RWPE2 (cell line): ENCODE data around the gene SEMA6D.

Experiments used
- ATAC-seq: fragments of 200-7000 bp; cut with Tn5 transposase; 3 replicates; pipeline ENCODE4 v1.9.1; 2021; ENCODE audit warnings: low read depth
- DNase-seq: peaks from one replicate; pipeline ENCODE4 v3.0.0-alpha.2; 2020; ENCODE audit warnings: low spot score
- H3K27ac ChIP-seq: fragments of 450-650 bp; 2 replicates; pipeline ENCODE4 v1.5.1; 2017; ENCODE audit warnings: mild to moderate bottlenecking; ENCODE audit not compliant: poor library complexity, severe bottlenecking
- H3K27me3 ChIP-seq: fragments of 250-450 bp; sonication (Bioruptor Pico); 2 replicates; pipeline ENCODE4 v1.5.1; 2021; ENCODE audit warnings: mild to moderate bottlenecking, moderate library complexity; ENCODE audit not compliant: insufficient read depth, poor library complexity, severe bottlenecking
- H3K36me3 ChIP-seq: fragments of 250-450 bp; sonication (Bioruptor Pico); 2 replicates; pipeline ENCODE4 v1.5.1; 2020; ENCODE audit warnings: low read depth, mild to moderate bottlenecking, moderate library complexity
- H3K4me1 ChIP-seq: fragments of 250-450 bp; sonication (Bioruptor Pico); 2 replicates; pipeline ENCODE4 v1.5.1; 2021; ENCODE audit warnings: mild to moderate bottlenecking, moderate library complexity; ENCODE audit not compliant: insufficient read depth, poor library complexity, severe bottlenecking
- H3K4me3 ChIP-seq: fragments of 250-450 bp; sonication (Bioruptor Pico); 2 replicates; pipeline ENCODE4 v1.5.1; 2021; ENCODE audit warnings: mild to moderate bottlenecking, moderate library complexity; ENCODE audit not compliant: severe bottlenecking
- H3K9me3 ChIP-seq: fragments of 250-450 bp; sonication (Bioruptor Pico); 2 replicates; pipeline ENCODE4 v1.5.1; 2021; ENCODE audit warnings: mild to moderate bottlenecking, moderate library complexity; ENCODE audit not compliant: severe bottlenecking
- TF ChIP-seq, protein P1 (sequence below): fragments of 450-650 bp; IDR thresholded peaks from one replicate; pipeline ENCODE4 v1.5.1; 2017; ENCODE audit warnings: mild to moderate bottlenecking, moderate library complexity; ENCODE audit not compliant: poor library complexity, severe bottlenecking

Gene SEMA6D

GRCh38 chr15:47792231-47792630 lies 74.9 kb downstream of the SEMA6D start:
- no peaks in the 10 kb centered on the region for H3K9me3 ChIP-seq
- no peak for DNase-seq
- ATAC-seq = no peak
- H3K4me1 ChIP-seq = peaks cover 25% of the 10 kb centered on the region
- H3K36me3 ChIP-seq = no peaks in the 10 kb centered on the region
- TF ChIP-seq, protein P1, sequence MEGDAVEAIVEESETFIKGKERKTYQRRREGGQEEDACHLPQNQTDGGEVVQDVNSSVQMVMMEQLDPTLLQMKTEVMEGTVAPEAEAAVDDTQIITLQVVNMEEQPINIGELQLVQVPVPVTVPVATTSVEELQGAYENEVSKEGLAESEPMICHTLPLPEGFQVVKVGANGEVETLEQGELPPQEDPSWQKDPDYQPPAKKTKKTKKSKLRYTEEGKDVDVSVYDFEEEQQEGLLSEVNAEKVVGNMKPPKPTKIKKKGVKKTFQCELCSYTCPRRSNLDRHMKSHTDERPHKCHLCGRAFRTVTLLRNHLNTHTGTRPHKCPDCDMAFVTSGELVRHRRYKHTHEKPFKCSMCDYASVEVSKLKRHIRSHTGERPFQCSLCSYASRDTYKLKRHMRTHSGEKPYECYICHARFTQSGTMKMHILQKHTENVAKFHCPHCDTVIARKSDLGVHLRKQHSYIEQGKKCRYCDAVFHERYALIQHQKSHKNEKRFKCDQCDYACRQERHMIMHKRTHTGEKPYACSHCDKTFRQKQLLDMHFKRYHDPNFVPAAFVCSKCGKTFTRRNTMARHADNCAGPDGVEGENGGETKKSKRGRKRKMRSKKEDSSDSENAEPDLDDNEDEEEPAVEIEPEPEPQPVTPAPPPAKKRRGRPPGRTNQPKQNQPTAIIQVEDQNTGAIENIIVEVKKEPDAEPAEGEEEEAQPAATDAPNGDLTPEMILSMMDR = no peak
- H3K27me3 ChIP-seq = no peaks in the 10 kb centered on the region
- no peak overlapping the region for H3K4me3 ChIP-seq
- H3K27ac ChIP-seq = no peak overlapping the region

GRCh38 chr15:47794252-47794914 lies 77.1 kb downstream of the SEMA6D start:
- no peak overlapping the region for H3K4me3 ChIP-seq
- no peaks in the 10 kb centered on the region for H3K9me3 ChIP-seq
- DNase-seq = no peak
- peak overlapping the region; percentile 65 for H3K27ac ChIP-seq
- TF ChIP-seq, protein P1 = no peak
- peak; percentile 79 for ATAC-seq
- H3K27me3 ChIP-seq = no peaks in the 10 kb centered on the region
- peaks cover 25% of the 10 kb centered on the region for H3K4me1 ChIP-seq
- H3K36me3 ChIP-seq = no peaks in the 10 kb centered on the region

DNA sequence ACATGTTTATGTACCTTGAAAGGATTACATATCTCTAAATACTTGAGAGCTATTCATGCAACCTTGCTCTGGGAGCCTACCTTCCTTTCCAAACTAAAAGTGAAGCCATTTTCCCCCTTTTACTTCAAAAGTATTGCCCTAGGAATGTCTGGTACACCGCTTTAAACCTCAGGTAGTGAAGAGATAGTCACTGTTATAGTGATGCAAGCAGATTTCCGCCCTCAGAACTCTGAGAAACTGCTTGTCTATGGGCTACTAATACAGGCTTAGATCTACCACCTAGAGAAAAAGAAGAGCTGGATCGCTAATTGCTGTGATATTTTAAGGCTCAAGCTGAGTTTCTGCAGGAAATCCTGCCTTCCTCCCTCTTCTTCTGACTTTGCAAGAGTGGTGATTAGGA lies 78.6 kb downstream of the SEMA6D start:
- H3K27me3 ChIP-seq = no peaks in the 10 kb centered on the region
- H3K36me3 ChIP-seq = no peaks in the 10 kb centered on the region
- no peak overlapping the region for H3K4me3 ChIP-seq
- peaks cover 28% of the 10 kb centered on the region for H3K4me1 ChIP-seq
- no peak for DNase-seq
- no peaks in the 10 kb centered on the region for H3K9me3 ChIP-seq
- ATAC-seq = peak; percentile 90
- TF ChIP-seq, protein P1 = no peak
- peak overlapping the region; percentile 65 for H3K27ac ChIP-seq

DNA sequence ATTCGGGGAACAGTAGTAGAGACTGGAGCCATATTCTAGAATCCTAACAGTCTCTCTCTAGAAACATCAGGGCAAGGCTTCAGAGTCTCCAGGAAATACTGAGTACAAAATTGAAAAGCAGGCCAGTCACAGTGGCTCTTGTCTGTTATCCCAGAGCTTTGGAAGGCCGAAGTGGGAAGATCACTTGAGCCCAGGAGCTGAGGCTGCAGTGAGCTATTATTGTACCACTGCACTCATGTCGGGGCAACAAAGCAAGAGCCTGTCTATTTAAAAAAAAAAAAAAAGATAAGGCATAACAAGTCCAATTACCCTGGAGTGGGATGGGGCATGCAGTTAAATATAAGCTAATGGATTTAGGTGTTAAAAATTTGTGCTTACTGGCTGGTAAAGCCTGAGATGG lies 79.0 kb downstream of the SEMA6D start:
- Histone ChIP-seq H3K4me1 (peaks cover 32% of the 10 kb centered on the region), H3K9me3 (no peaks in the 10 kb centered on the region), H3K27ac (peak overlapping the region; percentile 65), H3K36me3 (no peaks in the 10 kb centered on the region), H3K4me3 (no peak overlapping the region), H3K27me3 (no peaks in the 10 kb centered on the region)
- TF ChIP-seq, protein P1 = no peak
- no peak; the same call in 2 of the 3 replicates for ATAC-seq
- DNase-seq = no peak

- Histone ChIP-seq H3K4me3 (no peak overlapping the region), H3K27me3 (no peaks in the 10 kb centered on the region), H3K27ac (no peak overlapping the region), H3K4me1 (peaks cover 37% of the 10 kb centered on the region), H3K36me3 (no peaks in the 10 kb centered on the region), H3K9me3 (no peaks in the 10 kb centered on the region)
- DNase-seq (no peak), ATAC-seq (no peak)
- TF ChIP-seq, protein P1 = no peak
Observed at GRCh38 chr15:47796830-47797229, 79.5 kb downstream of the SEMA6D start.
